ENCODE results near the gene USP6NL.

The USP6NL gene

GRCh38 chr10:11557967-11558366, 53.5 kb downstream of the USP6NL start:
- Histone ChIP-seq H3K27me3 (ENCODE audit: control insufficient read depth, insufficient read depth, low read length) (no peaks in the 10 kb centered on the region), H3K4me3 (ENCODE audit: low read length) (no peak overlapping the region), H3K9me3 (ENCODE audit: control insufficient read depth, low read length) (no peaks in the 10 kb centered on the region), H3K36me3 (ENCODE audit: control insufficient read depth, insufficient read depth, low read length) (no peaks in the 10 kb centered on the region), H3K9ac (ENCODE audit: low read length) (no peak overlapping the region), H3K4me1 (ENCODE audit: control insufficient read depth, insufficient read depth, low read length) (peaks cover 6% of the 10 kb centered on the region)

- Histone ChIP-seq H3K27me3 (ENCODE audit: control insufficient read depth, insufficient read depth, low read length) (no peaks in the 10 kb centered on the region), H3K4me1 (ENCODE audit: control insufficient read depth, insufficient read depth, low read length) (peaks cover 11% of the 10 kb centered on the region), H3K9me3 (ENCODE audit: control insufficient read depth, low read length) (no peaks in the 10 kb centered on the region), H3K9ac (ENCODE audit: low read length) (no peak overlapping the region), H3K4me3 (ENCODE audit: low read length) (no peak overlapping the region), H3K36me3 (ENCODE audit: control insufficient read depth, insufficient read depth, low read length) (no peaks in the 10 kb centered on the region)
Measured at GRCh38 chr10:11557513-11557912, 53.9 kb downstream of the USP6NL start.

- no peak overlapping the region for H3K4me3 ChIP-seq (ENCODE audit: low read length)
- peaks cover 20% of the 10 kb centered on the region for H3K4me1 ChIP-seq (ENCODE audit: control insufficient read depth, insufficient read depth, low read length)
- no peaks in the 10 kb centered on the region for H3K36me3 ChIP-seq (ENCODE audit: control insufficient read depth, insufficient read depth, low read length)
- no peak overlapping the region for H3K9ac ChIP-seq (ENCODE audit: low read length)
- H3K27me3 ChIP-seq (ENCODE audit: control insufficient read depth, insufficient read depth, low read length) = no peaks in the 10 kb centered on the region
- H3K9me3 ChIP-seq (ENCODE audit: control insufficient read depth, low read length) = no peaks in the 10 kb centered on the region
Measured at GRCh38 chr10:11555556-11555955, 55.9 kb downstream of the USP6NL start.

- H3K27me3 ChIP-seq (ENCODE audit: control insufficient read depth, insufficient read depth, low read length) = no peaks in the 10 kb centered on the region
- H3K9ac ChIP-seq (ENCODE audit: low read length) = no peak overlapping the region
- no peak overlapping the region for H3K4me3 ChIP-seq (ENCODE audit: low read length)
- H3K9me3 ChIP-seq (ENCODE audit: control insufficient read depth, low read length) = no peaks in the 10 kb centered on the region
- H3K4me1 ChIP-seq (ENCODE audit: control insufficient read depth, insufficient read depth, low read length) = peaks cover 16% of the 10 kb centered on the region
- no peaks in the 10 kb centered on the region for H3K36me3 ChIP-seq (ENCODE audit: control insufficient read depth, insufficient read depth, low read length)
Measured at GRCh38 chr10:11553773-11554381, 57.6 kb downstream of the USP6NL start.

GRCh38 chr10:11551916-11552602, 59.4 kb downstream of the USP6NL start:
- no peak overlapping the region for H3K4me3 ChIP-seq (ENCODE audit: low read length)
- H3K36me3 ChIP-seq (ENCODE audit: control insufficient read depth, insufficient read depth, low read length) = no peaks in the 10 kb centered on the region
- H3K27me3 ChIP-seq (ENCODE audit: control insufficient read depth, insufficient read depth, low read length) = no peaks in the 10 kb centered on the region
- no peak overlapping the region for H3K9ac ChIP-seq (ENCODE audit: low read length)
- H3K9me3 ChIP-seq (ENCODE audit: control insufficient read depth, low read length) = no peaks in the 10 kb centered on the region
- H3K4me1 ChIP-seq (ENCODE audit: control insufficient read depth, insufficient read depth, low read length) = peaks cover 16% of the 10 kb centered on the region

GRCh38 chr10:11551104-11551503, 60.3 kb downstream of the USP6NL start:
- H3K27me3 ChIP-seq (ENCODE audit: control insufficient read depth, insufficient read depth, low read length) = no peaks in the 10 kb centered on the region
- H3K4me3 ChIP-seq (ENCODE audit: low read length) = no peak overlapping the region
- H3K36me3 ChIP-seq (ENCODE audit: control insufficient read depth, insufficient read depth, low read length) = no peaks in the 10 kb centered on the region
- peaks cover 16% of the 10 kb centered on the region for H3K4me1 ChIP-seq (ENCODE audit: control insufficient read depth, insufficient read depth, low read length)
- H3K9ac ChIP-seq (ENCODE audit: low read length) = no peak overlapping the region
- H3K9me3 ChIP-seq (ENCODE audit: control insufficient read depth, low read length) = no peaks in the 10 kb centered on the region

GRCh38 chr10:11548768-11549099, 62.7 kb downstream of the USP6NL start:
- no peak overlapping the region for H3K4me3 ChIP-seq (ENCODE audit: low read length)
- H3K27me3 ChIP-seq (ENCODE audit: control insufficient read depth, insufficient read depth, low read length) = no peaks in the 10 kb centered on the region
- no peak overlapping the region for H3K9ac ChIP-seq (ENCODE audit: low read length)
- no peaks in the 10 kb centered on the region for H3K9me3 ChIP-seq (ENCODE audit: control insufficient read depth, low read length)
- H3K36me3 ChIP-seq (ENCODE audit: control insufficient read depth, insufficient read depth, low read length) = no peaks in the 10 kb centered on the region
- H3K4me1 ChIP-seq (ENCODE audit: control insufficient read depth, insufficient read depth, low read length) = peaks cover 16% of the 10 kb centered on the region

GRCh38 chr10:11548065-11548767, 63.2 kb downstream of the USP6NL start:
- Histone ChIP-seq H3K27me3 (ENCODE audit: control insufficient read depth, insufficient read depth, low read length) (no peaks in the 10 kb centered on the region), H3K4me1 (ENCODE audit: control insufficient read depth, insufficient read depth, low read length) (peaks cover 16% of the 10 kb centered on the region), H3K9ac (ENCODE audit: low read length) (no peak overlapping the region), H3K4me3 (ENCODE audit: low read length) (no peak overlapping the region), H3K36me3 (ENCODE audit: control insufficient read depth, insufficient read depth, low read length) (no peaks in the 10 kb centered on the region), H3K9me3 (ENCODE audit: control insufficient read depth, low read length) (no peaks in the 10 kb centered on the region)

GRCh38 chr10:11546581-11546980, 64.9 kb downstream of the USP6NL start:
- Histone ChIP-seq H3K4me3 (ENCODE audit: low read length) (no peak overlapping the region), H3K9ac (ENCODE audit: low read length) (no peak overlapping the region), H3K27me3 (ENCODE audit: control insufficient read depth, insufficient read depth, low read length) (no peaks in the 10 kb centered on the region), H3K36me3 (ENCODE audit: control insufficient read depth, insufficient read depth, low read length) (no peaks in the 10 kb centered on the region), H3K4me1 (ENCODE audit: control insufficient read depth, insufficient read depth, low read length) (peaks cover 5% of the 10 kb centered on the region), H3K9me3 (ENCODE audit: control insufficient read depth, low read length) (no peaks in the 10 kb centered on the region)

GRCh38 chr10:11541296-11541695, 70.2 kb downstream of the USP6NL start:
- Histone ChIP-seq H3K36me3 (ENCODE audit: control insufficient read depth, insufficient read depth, low read length) (no peaks in the 10 kb centered on the region), H3K4me3 (ENCODE audit: low read length) (no peak overlapping the region), H3K9ac (ENCODE audit: low read length) (no peak overlapping the region), H3K27me3 (ENCODE audit: control insufficient read depth, insufficient read depth, low read length) (no peaks in the 10 kb centered on the region), H3K9me3 (ENCODE audit: control insufficient read depth, low read length) (no peaks in the 10 kb centered on the region), H3K4me1 (ENCODE audit: control insufficient read depth, insufficient read depth, low read length) (no peaks in the 10 kb centered on the region)

GRCh38 chr10:11539191-11539868, 72.1 kb downstream of the USP6NL start:
- Histone ChIP-seq H3K9ac (ENCODE audit: low read length) (no peak overlapping the region), H3K27me3 (ENCODE audit: control insufficient read depth, insufficient read depth, low read length) (no peaks in the 10 kb centered on the region), H3K4me3 (ENCODE audit: low read length) (no peak overlapping the region), H3K9me3 (ENCODE audit: control insufficient read depth, low read length) (no peaks in the 10 kb centered on the region), H3K36me3 (ENCODE audit: control insufficient read depth, insufficient read depth, low read length) (no peaks in the 10 kb centered on the region), H3K4me1 (ENCODE audit: control insufficient read depth, insufficient read depth, low read length) (no peaks in the 10 kb centered on the region)

GRCh38 chr10:11538834-11539190, 72.6 kb downstream of the USP6NL start:
- no peaks in the 10 kb centered on the region for H3K4me1 ChIP-seq (ENCODE audit: control insufficient read depth, insufficient read depth, low read length)
- no peaks in the 10 kb centered on the region for H3K36me3 ChIP-seq (ENCODE audit: control insufficient read depth, insufficient read depth, low read length)
- no peaks in the 10 kb centered on the region for H3K9me3 ChIP-seq (ENCODE audit: control insufficient read depth, low read length)
- H3K4me3 ChIP-seq (ENCODE audit: low read length) = no peak overlapping the region
- H3K27me3 ChIP-seq (ENCODE audit: control insufficient read depth, insufficient read depth, low read length) = no peaks in the 10 kb centered on the region
- no peak overlapping the region for H3K9ac ChIP-seq (ENCODE audit: low read length)

Data from mucosa of stomach (tissue), 1 donor.